ENCODE measurements around the gene CPEB3. TPM values are rescaled to one million over a fixed set of nuclear protein-coding genes. Genes with fewer than 3 reads are reported as not detected.

CPEB3 gene
- polyA plus RNA-seq, 2 of the 4 experiments (the other 2 are of a cell fraction): 0.37 to 0.41 TPM

- no peak for TF ChIP-seq HES2 (IDR thresholded peaks at IDR 0.05)
- TF ChIP-seq ZFP36 (IDR thresholded peaks at IDR 0.05; ENCODE audit: borderline replicate concordance, partially characterized antibody): no peak
- no peak for TF ChIP-seq MAZ (IDR thresholded peaks at IDR 0.05; ENCODE audit: borderline replicate concordance, low read depth, low read length)
- TF ChIP-seq CHD2 (IDR thresholded peaks at IDR 0.05; ENCODE audit: low read length, partially characterized antibody): no peak
These were observed 164.7 kb downstream of the CPEB3 start (continued) for GRCh38 chr10:92126100-92126650.

GRCh38 chr10:92125144-92125543, 165.7 kb downstream of the CPEB3 start:
- TF ChIP-seq PHF8 (IDR thresholded peaks at IDR 0.05; ENCODE audit: borderline replicate concordance, low read depth): no peak
- TF ChIP-seq EHF (CRISPR knock-in tag; IDR thresholded peaks at IDR 0.05): no peak
- no peak for TF ChIP-seq FOSB (CRISPR knock-in tag; IDR thresholded peaks at IDR 0.05)
- no peak for TF ChIP-seq ELK1 (IDR thresholded peaks at IDR 0.05; ENCODE audit: low read depth, low read length)
- TF ChIP-seq KDM5A (IDR thresholded peaks at IDR 0.05): no peak
- no peak for TF ChIP-seq JUN (IDR thresholded peaks at IDR 0.05)
- no peak for TF ChIP-seq CBX8 (IDR thresholded peaks at IDR 0.05)
- TF ChIP-seq USF2 (IDR thresholded peaks at IDR 0.05): no peak
- no peak for TF ChIP-seq CHD2 (IDR thresholded peaks at IDR 0.05; ENCODE audit: low read length, partially characterized antibody)
- TF ChIP-seq GATA3 (IDR thresholded peaks at IDR 0.05; ENCODE audit: borderline replicate concordance): no peak
- TF ChIP-seq HMGXB4 (CRISPR knock-in tag; IDR thresholded peaks at IDR 0.05; ENCODE audit: borderline replicate concordance): no peak
- no peak for TF ChIP-seq NFE2L2 (conservative IDR thresholded peaks at IDR 0.05; ENCODE audit: low read length)
- no peak for TF ChIP-seq RARB (CRISPR knock-in tag; IDR thresholded peaks at IDR 0.05)
- TF ChIP-seq EHMT2 (IDR thresholded peaks at IDR 0.05; ENCODE audit: low read depth): no peak
- TF ChIP-seq NR3C1 (IDR thresholded peaks at IDR 0.05): no peak
- no peak for TF ChIP-seq RFX5 (IDR thresholded peaks at IDR 0.05)
- ATAC-seq: peak; percentile 41 to 53; a peak in 5 of 6 replicates
- no peak for DNase-seq (ENCODE audit: low read depth in 1 of 2, low spot score in 1 of 2)
- peak overlapping the region; percentile 66 for H3K4me2 ChIP-seq
- peaks cover 47% of the 10 kb centered on the region for H3K4me1 ChIP-seq
- FAIRE-seq: no peak
- ChIA-PET CTCF (interaction anchor here (1.2 kb wide), 2 partner anchors 120 to 311 kb away, joined by 3 to 4 read pairs; no protein-coding TSS in a partner anchor), POLR2A (interaction anchor here (0.9 kb wide), 1 partner anchor 166 kb away, joined by 5 read pairs; the partner anchor contains the start of genes CPEB3 and MARCHF5)
- H3K9me3 ChIP-seq: no peaks in the 10 kb centered on the region
- H3K27ac ChIP-seq: peak overlapping the region in 1 of 2 experiments; percentile 26; a peak in 3 of 6 replicates
- H3K4me3 ChIP-seq: no peak overlapping the region

GRCh38 chr10:92124616-92125143, 166.2 kb downstream of the CPEB3 start:
- Histone ChIP-seq H3K4me3 (no peak overlapping the region), H3K27ac (peak overlapping the region; percentile 24 to 26; a peak in 5 of 6 replicates), H3K9me3 (no peaks in the 10 kb centered on the region), H3K4me1 (peaks cover 47% of the 10 kb centered on the region), H3K4me2 (peak overlapping the region; percentile 66)
- TF ChIP-seq CEBPB (IDR thresholded peaks at IDR 0.05) (peak in 1 of 2 experiments; percentile 63; a peak in 2 of 4 replicates), ZFP36 (IDR thresholded peaks at IDR 0.05; ENCODE audit: borderline replicate concordance, partially characterized antibody) (no peak), FOXS1 (CRISPR knock-in tag; IDR thresholded peaks at IDR 0.05) (peak; percentile 61; the same call in 1 of the 2 replicates)
- ATAC-seq (peak; percentile 66 to 69; a peak in 5 of 6 replicates), FAIRE-seq (no peak), DNase-seq (ENCODE audit: low read depth in 1 of 2, low spot score in 1 of 2) (peak in 1 of 2 experiments; percentile 42)
- ChIA-PET CTCF (no interaction called here), POLR2A (interaction anchor here (0.9 kb wide), 1 partner anchor 166 kb away, joined by 5 read pairs; the partner anchor contains the start of genes CPEB3 and MARCHF5)
- 31% methylated on average over 3 of the region's 3 CpGs for WGBS (ENCODE audit: missing lambda C conversion rate)
